GM23338 (cell line): ENCODE data around the gene DNAJB13. TPM values are rescaled to one million over a fixed set of nuclear protein-coding genes. Genes with fewer than 3 reads are reported as not detected.
A peak's percentile ranks its signal among the peaks of the same experiment; 100 is the strongest.

Experiments used
- ATAC-seq: fragments of 200-7000 bp; cut with Tn5 transposase; 3 replicates; pipeline ENCODE4 v1.9.1; 2020
- DNase-seq: peaks from one replicate; pipeline ENCODE4 v3.0.0-alpha.2; 2015; ENCODE audit warnings: low spot score
- H2AFZ ChIP-seq: fragments of 200-600 bp; sonication (generic); 2 replicates; pipeline ENCODE4 v1.8.0; 2016; ENCODE audit warnings: antibody characterized with exemption, mild to moderate bottlenecking, moderate library complexity
- H3F3A ChIP-seq: fragments of 200-600 bp; sonication (generic); replicated peaks from 2 replicates; pipeline ENCODE4 v1.8.0; 2017; ENCODE audit warnings: antibody characterized with exemption, mixed run types, low read depth
- H3K27ac ChIP-seq: fragments of 200-600 bp; sonication (generic); 2 replicates; pipeline ENCODE4 v1.6.1; 2016; ENCODE audit warnings: low read depth
- H3K27me3 ChIP-seq: fragments of 200-600 bp; sonication (generic); 2 replicates; pipeline ENCODE4 v1.8.0; 2016; ENCODE audit warnings: mild to moderate bottlenecking, mixed run types, moderate library complexity; ENCODE audit not compliant: insufficient read depth
- H3K36me3 ChIP-seq: fragments of 200-600 bp; sonication (generic); 2 replicates; pipeline ENCODE4 v1.8.0; 2016; ENCODE audit warnings: mild to moderate bottlenecking; ENCODE audit not compliant: insufficient read depth
- H3K4me1 ChIP-seq: fragments of 200-600 bp; sonication (generic); 2 replicates; pipeline ENCODE4 v1.8.0; 2016; ENCODE audit warnings: mild to moderate bottlenecking, moderate library complexity; ENCODE audit not compliant: insufficient read depth
- H3K4me2 ChIP-seq: fragments of 200-600 bp; sonication (generic); 2 replicates; pipeline ENCODE4 v1.7.1; 2017; ENCODE audit warnings: mixed run types
- H3K4me3 ChIP-seq: fragments of 200-600 bp; sonication (generic); 2 replicates; pipeline ENCODE4 v1.6.1; 2016; ENCODE audit warnings: mixed run types
- H3K79me2 ChIP-seq: fragments of 200-600 bp; sonication (generic); replicated peaks from 2 replicates; pipeline ENCODE4 v1.8.0; 2017; ENCODE audit warnings: mild to moderate bottlenecking; ENCODE audit not compliant: insufficient read depth
- H3K9me2 ChIP-seq: fragments of 200-600 bp; sonication (generic); 2 replicates; pipeline ENCODE4 v1.8.0; 2017; ENCODE audit not compliant: insufficient read depth
- H4K20me1 ChIP-seq: fragments of 200-600 bp; sonication (generic); replicated peaks from 2 replicates; pipeline ENCODE4 v1.8.0; 2017; ENCODE audit warnings: mild to moderate bottlenecking; ENCODE audit not compliant: insufficient read depth
- H3K27ac Mint-ChIP-seq: 2 replicates; pipeline ENCODE4 v1.8.0; 2020; ENCODE audit warnings: inconsistent platforms, mild to moderate bottlenecking, moderate library complexity, mixed read lengths
- H3K27me3 Mint-ChIP-seq: 3 replicates; pipeline ENCODE4 v1.8.0; 2022; ENCODE audit warnings: low read depth, mild to moderate bottlenecking, moderate library complexity, mixed read lengths, inconsistent platforms; ENCODE audit not compliant: insufficient read depth, poor library complexity
- H3K36me3 Mint-ChIP-seq: 3 replicates; pipeline ENCODE4 v1.8.0; 2021; ENCODE audit warnings: low read depth, mild to moderate bottlenecking, inconsistent platforms, moderate library complexity, mixed read lengths
- H3K4me1 Mint-ChIP-seq: 3 replicates; pipeline ENCODE4 v1.8.0; 2020; ENCODE audit warnings: mild to moderate bottlenecking, inconsistent platforms, mixed read lengths
- H3K4me3 Mint-ChIP-seq: 3 replicates; pipeline ENCODE4 v1.8.0; 2021; ENCODE audit warnings: moderate library complexity, mild to moderate bottlenecking, inconsistent platforms, mixed read lengths
- H3K9me3 Mint-ChIP-seq: 3 replicates; pipeline ENCODE4 v1.8.0; 2020; ENCODE audit warnings: moderate library complexity, mild to moderate bottlenecking, inconsistent platforms, mixed read lengths
- CREB1 ChIP-seq: fragments of 250-450 bp; sonication (Bioruptor Pico); IDR thresholded peaks from 2 replicates; pipeline ENCODE4 v1.5.0; 2020; ENCODE audit warnings: low read depth, mild to moderate bottlenecking, moderate library complexity
- POLR2AphosphoS5 ChIP-seq: IDR thresholded peaks from 2 replicates; pipeline ENCODE4 v1.6.1; 2016; ENCODE audit warnings: antibody characterized with exemption, low read depth
- ZNF114 ChIP-seq: fragments of 250-450 bp; sonication (Bioruptor Pico); IDR thresholded peaks from 2 replicates; pipeline ENCODE4 v1.5.0; 2020; ENCODE audit warnings: mild to moderate bottlenecking, moderate library complexity
- ZNF331 ChIP-seq: fragments of 250-450 bp; sonication (Bioruptor Pico); IDR thresholded peaks from 2 replicates; pipeline ENCODE4 v1.5.0; 2020; ENCODE audit warnings: low read depth, mild to moderate bottlenecking, moderate library complexity
- polyA plus RNA-seq: library from polyadenylated mRNA; unstranded; fragments of >200 nt; fragmentation: Nextera tagmentation; extraction: Ambion mirVana; gene quantifications from 2 replicates; pipeline ENCODE4 v1.2.1, GENCODE V29; 2016
- total RNA-seq: library from RNA; depleted of rRNA; stranded (reverse); fragments of >200 nt; shearing (Covaris generic); gene quantifications from 2 replicates; pipeline ENCODE4 v1.2.3, GENCODE V29; 2014
- TF ChIP-seq, protein P1 (sequence below): IDR thresholded peaks from one replicate; pipeline ENCODE4 v1.6.1; 2018; ENCODE audit warnings: antibody characterized with exemption; ENCODE audit not compliant: unreplicated experiment
- TF ChIP-seq, protein P2 (sequence below): IDR thresholded peaks from 2 replicates; pipeline ENCODE4 v1.6.1; 2016; ENCODE audit warnings: antibody characterized with exemption
- TF ChIP-seq, protein P3 (sequence below): fragments of 250-450 bp; sonication (Bioruptor Pico); IDR thresholded peaks from 2 replicates; pipeline ENCODE4 v1.5.0; 2020; ENCODE audit warnings: mild to moderate bottlenecking, moderate library complexity
- TF ChIP-seq, protein P4 (sequence below), 2 experiments: fragments of 200-600 bp in 1 of 2; sonication (generic) in 1 of 2; conservative IDR thresholded peaks; 2 replicates each; pipeline versions ENCODE4 v1.5.1 to v1.6.1; 2016 to 2017; ENCODE audit warnings: antibody characterized with exemption in 2 of 2, low read depth in 2 of 2, mild to moderate bottlenecking in 2 of 2, moderate library complexity in 1 of 2

DNAJB13 gene
- total and polyA plus RNA-seq, 2 experiments from 2014 or later = 0.14 to 0.32 TPM

DNA sequence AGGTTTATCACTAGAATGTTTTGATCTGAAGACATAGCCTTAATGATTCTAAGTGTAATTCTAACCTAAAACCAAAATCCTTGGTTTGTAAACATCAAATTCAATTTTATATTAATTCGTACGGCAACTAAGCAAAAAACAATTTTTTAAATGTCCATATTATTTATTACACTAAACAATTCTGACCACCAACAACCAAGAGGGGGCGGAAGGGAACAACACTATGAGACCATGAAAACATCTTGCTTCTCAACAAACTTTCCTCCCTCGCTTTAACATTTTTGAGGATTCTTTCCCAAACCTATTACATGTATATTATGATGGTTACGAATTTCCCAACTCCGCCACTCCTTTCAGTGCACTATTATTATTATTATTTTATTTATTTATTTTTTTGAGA lies 38.3 kb downstream of the DNAJB13 start:
- Histone ChIP-seq H3K4me3 (no peak overlapping the region), H3K27me3 (no peaks in the 10 kb centered on the region), H3K36me3 (no peaks in the 10 kb centered on the region), H3K9me2 (no peaks in the 10 kb centered on the region), H3K4me1 (peaks cover 14% of the 10 kb centered on the region), H4K20me1 (no peaks in the 10 kb centered on the region), H3K79me2 (no peaks in the 10 kb centered on the region), H3K27ac (no peak overlapping the region), H3K4me2 (no peak overlapping the region), H2AFZ (no peak overlapping the region), H3F3A (no peaks in the 10 kb centered on the region)
- no peak overlapping the region for H3K27ac Mint-ChIP-seq
- H3K4me3 Mint-ChIP-seq = no peak overlapping the region
- H3K9me3 Mint-ChIP-seq = no peaks in the 10 kb centered on the region
- no peak for DNase-seq
- TF ChIP-seq, protein P1, sequence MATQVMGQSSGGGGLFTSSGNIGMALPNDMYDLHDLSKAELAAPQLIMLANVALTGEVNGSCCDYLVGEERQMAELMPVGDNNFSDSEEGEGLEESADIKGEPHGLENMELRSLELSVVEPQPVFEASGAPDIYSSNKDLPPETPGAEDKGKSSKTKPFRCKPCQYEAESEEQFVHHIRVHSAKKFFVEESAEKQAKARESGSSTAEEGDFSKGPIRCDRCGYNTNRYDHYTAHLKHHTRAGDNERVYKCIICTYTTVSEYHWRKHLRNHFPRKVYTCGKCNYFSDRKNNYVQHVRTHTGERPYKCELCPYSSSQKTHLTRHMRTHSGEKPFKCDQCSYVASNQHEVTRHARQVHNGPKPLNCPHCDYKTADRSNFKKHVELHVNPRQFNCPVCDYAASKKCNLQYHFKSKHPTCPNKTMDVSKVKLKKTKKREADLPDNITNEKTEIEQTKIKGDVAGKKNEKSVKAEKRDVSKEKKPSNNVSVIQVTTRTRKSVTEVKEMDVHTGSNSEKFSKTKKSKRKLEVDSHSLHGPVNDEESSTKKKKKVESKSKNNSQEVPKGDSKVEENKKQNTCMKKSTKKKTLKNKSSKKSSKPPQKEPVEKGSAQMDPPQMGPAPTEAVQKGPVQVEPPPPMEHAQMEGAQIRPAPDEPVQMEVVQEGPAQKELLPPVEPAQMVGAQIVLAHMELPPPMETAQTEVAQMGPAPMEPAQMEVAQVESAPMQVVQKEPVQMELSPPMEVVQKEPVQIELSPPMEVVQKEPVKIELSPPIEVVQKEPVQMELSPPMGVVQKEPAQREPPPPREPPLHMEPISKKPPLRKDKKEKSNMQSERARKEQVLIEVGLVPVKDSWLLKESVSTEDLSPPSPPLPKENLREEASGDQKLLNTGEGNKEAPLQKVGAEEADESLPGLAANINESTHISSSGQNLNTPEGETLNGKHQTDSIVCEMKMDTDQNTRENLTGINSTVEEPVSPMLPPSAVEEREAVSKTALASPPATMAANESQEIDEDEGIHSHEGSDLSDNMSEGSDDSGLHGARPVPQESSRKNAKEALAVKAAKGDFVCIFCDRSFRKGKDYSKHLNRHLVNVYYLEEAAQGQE = no peak
- TF ChIP-seq, protein P2, sequence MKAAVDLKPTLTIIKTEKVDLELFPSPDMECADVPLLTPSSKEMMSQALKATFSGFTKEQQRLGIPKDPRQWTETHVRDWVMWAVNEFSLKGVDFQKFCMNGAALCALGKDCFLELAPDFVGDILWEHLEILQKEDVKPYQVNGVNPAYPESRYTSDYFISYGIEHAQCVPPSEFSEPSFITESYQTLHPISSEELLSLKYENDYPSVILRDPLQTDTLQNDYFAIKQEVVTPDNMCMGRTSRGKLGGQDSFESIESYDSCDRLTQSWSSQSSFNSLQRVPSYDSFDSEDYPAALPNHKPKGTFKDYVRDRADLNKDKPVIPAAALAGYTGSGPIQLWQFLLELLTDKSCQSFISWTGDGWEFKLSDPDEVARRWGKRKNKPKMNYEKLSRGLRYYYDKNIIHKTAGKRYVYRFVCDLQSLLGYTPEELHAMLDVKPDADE = no peak
- no peak for TF ChIP-seq ZNF331 (CRISPR knock-in tag)
- TF ChIP-seq, protein P3, sequence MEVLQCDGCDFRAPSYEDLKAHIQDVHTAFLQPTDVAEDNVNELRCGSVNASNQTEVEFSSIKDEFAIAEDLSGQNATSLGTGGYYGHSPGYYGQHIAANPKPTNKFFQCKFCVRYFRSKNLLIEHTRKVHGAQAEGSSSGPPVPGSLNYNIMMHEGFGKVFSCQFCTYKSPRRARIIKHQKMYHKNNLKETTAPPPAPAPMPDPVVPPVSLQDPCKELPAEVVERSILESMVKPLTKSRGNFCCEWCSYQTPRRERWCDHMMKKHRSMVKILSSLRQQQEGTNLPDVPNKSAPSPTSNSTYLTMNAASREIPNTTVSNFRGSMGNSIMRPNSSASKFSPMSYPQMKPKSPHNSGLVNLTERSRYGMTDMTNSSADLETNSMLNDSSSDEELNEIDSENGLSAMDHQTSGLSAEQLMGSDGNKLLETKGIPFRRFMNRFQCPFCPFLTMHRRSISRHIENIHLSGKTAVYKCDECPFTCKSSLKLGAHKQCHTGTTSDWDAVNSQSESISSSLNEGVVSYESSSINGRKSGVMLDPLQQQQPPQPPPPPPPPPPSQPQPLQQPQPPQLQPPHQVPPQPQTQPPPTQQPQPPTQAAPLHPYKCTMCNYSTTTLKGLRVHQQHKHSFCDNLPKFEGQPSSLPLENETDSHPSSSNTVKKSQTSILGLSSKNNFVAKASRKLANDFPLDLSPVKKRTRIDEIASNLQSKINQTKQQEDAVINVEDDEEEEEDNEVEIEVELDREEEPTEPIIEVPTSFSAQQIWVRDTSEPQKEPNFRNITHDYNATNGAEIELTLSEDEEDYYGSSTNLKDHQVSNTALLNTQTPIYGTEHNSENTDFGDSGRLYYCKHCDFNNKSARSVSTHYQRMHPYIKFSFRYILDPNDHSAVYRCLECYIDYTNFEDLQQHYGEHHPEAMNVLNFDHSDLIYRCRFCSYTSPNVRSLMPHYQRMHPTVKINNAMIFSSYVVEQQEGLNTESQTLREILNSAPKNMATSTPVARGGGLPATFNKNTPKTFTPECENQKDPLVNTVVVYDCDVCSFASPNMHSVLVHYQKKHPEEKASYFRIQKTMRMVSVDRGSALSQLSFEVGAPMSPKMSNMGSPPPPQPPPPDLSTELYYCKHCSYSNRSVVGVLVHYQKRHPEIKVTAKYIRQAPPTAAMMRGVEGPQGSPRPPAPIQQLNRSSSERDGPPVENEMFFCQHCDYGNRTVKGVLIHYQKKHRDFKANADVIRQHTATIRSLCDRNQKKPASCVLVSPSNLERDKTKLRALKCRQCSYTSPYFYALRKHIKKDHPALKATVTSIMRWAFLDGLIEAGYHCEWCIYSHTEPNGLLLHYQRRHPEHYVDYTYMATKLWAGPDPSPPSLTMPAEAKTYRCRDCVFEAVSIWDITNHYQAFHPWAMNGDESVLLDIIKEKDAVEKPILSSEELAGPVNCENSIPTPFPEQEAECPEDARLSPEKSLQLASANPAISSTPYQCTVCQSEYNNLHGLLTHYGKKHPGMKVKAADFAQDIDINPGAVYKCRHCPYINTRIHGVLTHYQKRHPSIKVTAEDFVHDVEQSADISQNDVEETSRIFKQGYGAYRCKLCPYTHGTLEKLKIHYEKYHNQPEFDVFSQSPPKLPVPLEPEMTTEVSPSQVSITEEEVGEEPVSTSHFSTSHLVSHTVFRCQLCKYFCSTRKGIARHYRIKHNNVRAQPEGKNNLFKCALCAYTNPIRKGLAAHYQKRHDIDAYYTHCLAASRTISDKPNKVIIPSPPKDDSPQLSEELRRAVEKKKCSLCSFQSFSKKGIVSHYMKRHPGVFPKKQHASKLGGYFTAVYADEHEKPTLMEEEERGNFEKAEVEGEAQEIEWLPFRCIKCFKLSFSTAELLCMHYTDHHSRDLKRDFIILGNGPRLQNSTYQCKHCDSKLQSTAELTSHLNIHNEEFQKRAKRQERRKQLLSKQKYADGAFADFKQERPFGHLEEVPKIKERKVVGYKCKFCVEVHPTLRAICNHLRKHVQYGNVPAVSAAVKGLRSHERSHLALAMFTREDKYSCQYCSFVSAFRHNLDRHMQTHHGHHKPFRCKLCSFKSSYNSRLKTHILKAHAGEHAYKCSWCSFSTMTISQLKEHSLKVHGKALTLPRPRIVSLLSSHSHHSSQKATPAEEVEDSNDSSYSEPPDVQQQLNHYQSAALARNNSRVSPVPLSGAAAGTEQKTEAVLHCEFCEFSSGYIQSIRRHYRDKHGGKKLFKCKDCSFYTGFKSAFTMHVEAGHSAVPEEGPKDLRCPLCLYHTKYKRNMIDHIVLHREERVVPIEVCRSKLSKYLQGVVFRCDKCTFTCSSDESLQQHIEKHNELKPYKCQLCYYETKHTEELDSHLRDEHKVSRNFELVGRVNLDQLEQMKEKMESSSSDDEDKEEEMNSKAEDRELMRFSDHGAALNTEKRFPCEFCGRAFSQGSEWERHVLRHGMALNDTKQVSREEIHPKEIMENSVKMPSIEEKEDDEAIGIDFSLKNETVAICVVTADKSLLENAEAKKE (CRISPR knock-in tag) = no peak
- TF ChIP-seq CREB1 (CRISPR knock-in tag) = no peak
- no peak for TF ChIP-seq POLR2AphosphoS5
- TF ChIP-seq, protein P4, sequence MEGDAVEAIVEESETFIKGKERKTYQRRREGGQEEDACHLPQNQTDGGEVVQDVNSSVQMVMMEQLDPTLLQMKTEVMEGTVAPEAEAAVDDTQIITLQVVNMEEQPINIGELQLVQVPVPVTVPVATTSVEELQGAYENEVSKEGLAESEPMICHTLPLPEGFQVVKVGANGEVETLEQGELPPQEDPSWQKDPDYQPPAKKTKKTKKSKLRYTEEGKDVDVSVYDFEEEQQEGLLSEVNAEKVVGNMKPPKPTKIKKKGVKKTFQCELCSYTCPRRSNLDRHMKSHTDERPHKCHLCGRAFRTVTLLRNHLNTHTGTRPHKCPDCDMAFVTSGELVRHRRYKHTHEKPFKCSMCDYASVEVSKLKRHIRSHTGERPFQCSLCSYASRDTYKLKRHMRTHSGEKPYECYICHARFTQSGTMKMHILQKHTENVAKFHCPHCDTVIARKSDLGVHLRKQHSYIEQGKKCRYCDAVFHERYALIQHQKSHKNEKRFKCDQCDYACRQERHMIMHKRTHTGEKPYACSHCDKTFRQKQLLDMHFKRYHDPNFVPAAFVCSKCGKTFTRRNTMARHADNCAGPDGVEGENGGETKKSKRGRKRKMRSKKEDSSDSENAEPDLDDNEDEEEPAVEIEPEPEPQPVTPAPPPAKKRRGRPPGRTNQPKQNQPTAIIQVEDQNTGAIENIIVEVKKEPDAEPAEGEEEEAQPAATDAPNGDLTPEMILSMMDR (conservative IDR thresholded peaks at IDR 0.05; ENCODE audit: low read depth in 2 of 2) = 0 out of 4 replicates have a peak, but pooled peaks of 1 of the 2 experiments have one; percentile 3
- TF ChIP-seq ZNF114 (CRISPR knock-in tag) = no peak
- peaks cover 2% of the 10 kb centered on the region; the same call in 1 of the 3 replicates for H3K4me1 Mint-ChIP-seq
- H3K36me3 Mint-ChIP-seq = no peaks in the 10 kb centered on the region
- H3K27me3 Mint-ChIP-seq = peaks cover 2% of the 10 kb centered on the region
- ATAC-seq = no peak
